Activated CD8-positive, alpha-beta memory T cell treated with anti-CD3 and anti-CD28 coated beads, Interleukin-2, amount 50 U/mL, for 48 hours (primary cell): ENCODE results near the gene LCN12.

Source experiments
- DNase-seq: peaks from one replicate; pipeline ENCODE4 v3.0.0-alpha.2; 2020

The LCN12 gene, protein sequence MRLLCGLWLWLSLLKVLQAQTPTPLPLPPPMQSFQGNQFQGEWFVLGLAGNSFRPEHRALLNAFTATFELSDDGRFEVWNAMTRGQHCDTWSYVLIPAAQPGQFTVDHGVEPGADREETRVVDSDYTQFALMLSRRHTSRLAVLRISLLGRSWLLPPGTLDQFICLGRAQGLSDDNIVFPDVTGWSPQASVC

DNA sequence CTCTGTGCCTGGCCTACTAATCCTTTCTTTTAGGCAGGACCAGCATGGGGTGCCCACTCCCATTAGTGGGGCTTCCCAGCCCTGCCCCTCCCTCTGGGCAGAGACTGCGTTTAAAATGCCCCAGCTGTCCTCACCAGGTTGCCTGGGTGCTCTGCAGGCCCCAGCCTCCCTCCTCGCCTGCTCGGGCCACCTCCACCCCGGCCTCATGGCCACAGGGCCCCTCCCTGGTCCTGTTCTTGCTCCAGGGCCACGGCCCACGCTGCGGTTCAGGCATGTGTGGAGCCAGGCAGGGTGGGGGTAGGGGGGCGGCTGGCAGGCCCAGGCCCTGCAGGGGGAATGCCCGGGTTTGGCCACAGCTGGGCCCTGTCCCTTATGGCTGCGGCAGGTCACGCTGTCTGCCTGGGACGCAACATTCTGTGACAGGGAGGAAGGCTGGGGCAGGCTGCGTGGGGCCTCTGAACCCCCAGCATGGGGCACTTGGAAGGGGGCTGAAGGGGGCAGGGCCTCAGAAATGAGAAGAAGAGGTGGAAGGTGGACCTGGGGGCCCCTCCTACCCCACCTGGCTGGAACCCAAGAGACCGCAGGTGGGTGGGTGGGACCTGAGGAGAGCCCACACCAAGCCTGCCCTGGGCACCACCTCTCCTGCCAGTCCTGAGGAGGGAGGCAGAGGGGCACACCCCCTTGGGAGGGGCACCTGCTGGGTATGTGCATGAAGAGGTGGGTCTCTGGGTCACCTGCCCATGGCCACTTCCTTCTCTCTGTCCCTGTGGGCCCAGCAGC is at the start of gene LCN12:
Gene LCN12, plus strand, starts transcription at position 733 of the 780 bp plus-strand sequence. CDS start 55 bp downstream, outside the sequence.
- no peak for DNase-seq

DNA sequence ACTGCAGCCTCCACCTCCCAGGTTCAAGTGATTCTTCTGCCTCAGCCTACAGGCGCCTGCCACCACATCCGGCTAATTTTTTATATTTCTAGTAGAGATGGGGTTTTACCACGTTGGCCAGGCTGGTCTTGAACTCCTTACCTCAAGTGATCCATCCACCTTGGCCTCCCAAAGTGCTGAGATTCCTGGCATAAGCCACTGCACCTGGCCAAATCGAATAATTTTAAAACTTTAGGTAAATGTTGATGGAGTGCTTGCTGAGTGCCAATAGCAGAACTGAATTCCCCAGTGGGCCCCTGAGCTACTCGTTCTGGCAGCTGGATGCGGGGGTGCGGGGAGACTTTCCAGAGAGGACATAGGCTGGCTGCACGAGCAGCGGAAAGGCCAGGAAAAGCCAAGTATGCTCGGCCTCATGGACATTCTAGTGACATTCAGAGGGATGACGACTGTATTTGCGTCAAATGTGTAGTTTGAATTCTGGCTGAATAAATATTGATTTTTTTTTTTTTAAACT is 49.0 kb upstream of the LCN12 start:
- DNase-seq = no peak

DNA sequence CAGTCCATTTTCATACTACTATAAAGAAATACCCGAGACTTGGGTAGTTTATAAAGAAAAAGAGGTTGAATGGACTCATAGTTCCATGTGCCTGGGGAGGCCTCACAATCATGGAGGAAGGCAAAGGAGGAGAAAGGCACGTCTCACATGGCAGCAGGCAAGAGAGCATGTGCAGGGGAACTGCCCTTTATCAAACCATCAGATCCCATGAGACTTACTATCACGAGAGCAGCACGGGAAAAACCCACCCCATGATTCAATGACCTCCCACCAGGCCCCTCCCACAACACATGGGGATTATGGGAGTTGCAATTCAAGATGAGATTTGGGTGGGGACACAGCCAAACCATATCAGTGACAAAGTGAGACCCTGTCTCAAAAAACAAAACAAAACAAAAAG is 45.8 kb upstream of the LCN12 start:
- DNase-seq = no peak

DNA sequence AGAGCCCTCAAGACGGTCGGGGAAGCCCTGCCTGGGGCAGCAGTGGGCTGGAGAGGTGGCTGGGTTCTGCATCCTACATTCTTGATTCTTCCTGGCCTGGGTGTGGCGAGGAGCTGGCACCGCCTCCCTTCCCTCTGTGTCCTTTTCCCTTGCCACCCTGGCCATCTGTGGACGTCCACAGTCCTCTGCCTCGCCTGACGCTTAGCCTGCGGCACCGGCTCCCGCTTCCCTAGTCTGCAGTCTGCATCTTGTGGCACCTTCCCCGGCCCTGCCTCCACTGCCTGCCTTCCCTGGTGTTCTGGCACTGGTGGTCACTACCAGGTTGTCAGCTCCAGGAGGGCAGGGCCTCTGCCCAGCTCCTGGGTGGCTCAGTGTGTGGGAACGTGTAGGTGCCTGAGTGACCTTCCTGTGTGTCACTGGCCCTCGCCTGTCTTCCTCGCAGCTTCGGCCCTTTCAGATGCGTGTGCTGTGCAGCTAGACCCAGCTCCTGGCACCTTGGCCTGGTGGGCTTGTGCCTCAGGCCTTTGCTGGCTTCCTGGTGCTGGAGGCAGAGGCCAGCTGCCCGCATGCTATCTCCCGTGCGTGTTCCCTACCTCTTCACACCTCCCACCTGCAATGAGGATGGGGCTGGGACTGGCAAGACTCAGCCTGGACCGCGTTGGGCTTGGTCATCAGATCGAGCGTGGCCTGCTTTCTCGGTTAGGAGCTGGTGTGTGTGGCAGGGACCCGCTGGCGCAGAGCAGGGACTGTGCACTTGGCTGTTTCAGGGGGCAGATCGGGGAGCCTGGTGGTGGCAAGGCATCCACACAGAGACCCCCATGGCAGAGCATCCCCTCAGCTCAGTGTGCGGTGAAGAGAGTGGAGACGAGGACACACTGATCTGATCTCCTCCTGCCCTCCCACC is 44.8 kb upstream of the LCN12 start:
- DNase-seq = no peak

DNA sequence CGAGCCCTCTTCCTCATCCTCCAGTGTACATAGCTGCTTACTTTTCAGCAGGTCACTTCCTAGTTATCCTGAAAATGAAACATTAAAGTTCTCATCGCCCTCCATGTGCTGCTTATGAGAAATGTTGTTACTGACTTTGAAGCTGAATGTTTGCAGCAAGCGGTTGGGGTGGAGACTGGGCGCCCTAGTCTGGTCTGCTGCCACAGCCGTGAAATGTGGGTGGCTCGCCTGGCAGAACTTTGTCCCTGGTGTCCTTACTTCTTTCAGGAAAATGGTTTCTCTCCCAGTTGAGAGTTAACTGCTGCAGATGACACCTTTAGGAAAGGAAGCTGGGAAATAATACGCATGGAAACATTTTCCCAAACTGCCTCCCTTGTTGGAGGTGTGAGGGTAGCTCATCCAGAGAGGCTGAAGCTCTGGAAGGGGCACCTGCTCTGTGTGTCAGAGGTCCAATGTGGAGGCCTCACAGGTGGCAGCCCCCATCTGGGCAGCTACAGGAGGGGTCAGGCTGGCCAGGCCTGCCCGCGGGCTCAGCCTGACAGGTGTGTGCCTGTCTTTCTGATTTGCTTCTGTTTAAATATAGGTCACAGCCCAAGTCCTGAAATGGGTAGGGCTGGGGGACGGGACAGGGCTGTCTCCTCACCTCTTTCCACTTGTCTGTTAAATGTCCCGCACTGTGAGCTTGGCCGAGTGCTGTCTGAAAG is 41.7 kb upstream of the LCN12 start:
- DNase-seq = no peak

DNA sequence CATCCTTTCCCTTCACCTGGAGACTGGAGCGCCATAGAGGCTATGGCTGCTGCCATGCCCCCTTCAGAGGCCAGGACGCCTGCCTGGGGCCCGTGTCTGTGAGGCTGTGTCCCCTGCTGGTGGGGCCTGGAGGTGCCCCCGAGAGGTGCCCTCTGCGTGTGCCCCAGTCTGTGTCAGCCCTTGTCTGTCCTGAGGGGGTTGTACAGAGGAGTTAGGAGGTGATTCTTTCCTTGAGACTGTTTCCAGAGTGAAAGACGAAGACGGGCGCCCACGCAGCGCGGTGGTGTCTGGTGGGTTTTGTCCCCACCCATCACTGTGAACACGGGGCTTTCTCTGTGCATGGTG is 41.2 kb upstream of the LCN12 start:
- no peak for DNase-seq

DNA sequence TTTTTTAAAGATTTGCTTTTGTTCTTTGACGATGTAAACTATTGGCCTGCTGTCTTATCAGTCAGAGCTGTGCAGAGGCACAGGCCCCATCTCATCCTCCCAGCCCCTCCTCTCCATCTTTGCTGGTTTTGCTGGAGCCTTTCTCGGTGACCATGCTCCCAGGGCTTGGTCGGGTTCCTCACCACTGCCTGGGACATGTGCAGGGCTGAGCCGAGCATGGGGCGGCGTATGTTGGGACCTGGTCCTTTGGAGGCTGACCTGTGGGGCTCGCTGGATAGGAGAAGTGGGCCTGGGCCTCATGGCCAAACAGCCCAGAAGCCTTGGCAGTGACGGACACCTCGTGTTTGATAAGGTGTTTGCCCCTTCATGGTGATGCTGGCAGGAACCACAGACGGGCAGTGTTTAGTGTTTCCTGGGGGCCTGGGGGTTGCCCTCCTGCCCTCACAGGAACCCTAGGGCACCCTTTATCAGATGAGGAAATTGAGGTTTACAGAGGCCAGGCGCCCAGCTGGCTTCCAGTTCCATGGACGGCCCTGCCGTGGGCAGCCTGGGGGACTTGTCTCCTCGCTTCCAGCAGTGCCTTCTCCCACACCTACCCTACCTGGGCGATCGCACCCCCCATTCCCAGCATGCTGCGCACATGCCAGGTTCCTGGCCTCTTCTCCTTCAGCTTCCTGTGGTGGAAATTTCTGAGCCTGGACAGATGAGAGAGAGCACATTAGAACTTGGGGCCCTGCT is 38.2 kb upstream of the LCN12 start:
- DNase-seq = no peak

DNA sequence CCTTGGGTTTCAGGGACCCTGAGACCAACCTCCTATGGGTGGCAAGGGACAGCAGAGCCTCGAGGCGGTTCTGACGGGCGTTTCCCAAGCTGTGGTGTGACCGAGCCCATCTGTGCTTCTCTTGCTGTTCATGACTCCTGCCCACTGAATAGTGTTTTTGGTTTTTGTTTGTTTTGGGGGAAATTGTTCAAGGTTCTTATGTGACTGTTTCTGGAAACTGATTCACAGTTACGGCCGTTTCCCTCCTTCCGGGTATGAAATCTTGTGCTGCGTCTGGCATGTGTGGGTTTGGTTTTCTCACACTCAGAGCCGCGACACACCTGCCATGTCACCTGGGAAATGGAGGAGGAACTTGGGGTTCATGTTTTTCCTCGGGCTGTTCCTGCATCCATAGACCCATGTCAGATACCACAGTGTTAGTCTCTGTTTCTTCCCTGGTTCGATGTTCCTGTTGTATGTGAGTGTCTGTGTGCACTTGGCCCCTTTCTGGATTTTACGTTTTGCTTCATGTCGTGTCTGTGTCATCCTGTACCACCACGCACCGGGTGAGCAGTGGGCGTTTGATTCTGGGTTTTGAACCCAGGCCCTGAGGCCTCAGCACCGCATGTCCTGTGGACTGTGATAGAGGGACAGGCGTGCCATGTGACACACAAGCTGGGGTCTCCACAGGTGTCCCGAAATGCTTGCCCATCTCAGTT is 36.3 kb upstream of the LCN12 start:
- no peak for DNase-seq

DNA sequence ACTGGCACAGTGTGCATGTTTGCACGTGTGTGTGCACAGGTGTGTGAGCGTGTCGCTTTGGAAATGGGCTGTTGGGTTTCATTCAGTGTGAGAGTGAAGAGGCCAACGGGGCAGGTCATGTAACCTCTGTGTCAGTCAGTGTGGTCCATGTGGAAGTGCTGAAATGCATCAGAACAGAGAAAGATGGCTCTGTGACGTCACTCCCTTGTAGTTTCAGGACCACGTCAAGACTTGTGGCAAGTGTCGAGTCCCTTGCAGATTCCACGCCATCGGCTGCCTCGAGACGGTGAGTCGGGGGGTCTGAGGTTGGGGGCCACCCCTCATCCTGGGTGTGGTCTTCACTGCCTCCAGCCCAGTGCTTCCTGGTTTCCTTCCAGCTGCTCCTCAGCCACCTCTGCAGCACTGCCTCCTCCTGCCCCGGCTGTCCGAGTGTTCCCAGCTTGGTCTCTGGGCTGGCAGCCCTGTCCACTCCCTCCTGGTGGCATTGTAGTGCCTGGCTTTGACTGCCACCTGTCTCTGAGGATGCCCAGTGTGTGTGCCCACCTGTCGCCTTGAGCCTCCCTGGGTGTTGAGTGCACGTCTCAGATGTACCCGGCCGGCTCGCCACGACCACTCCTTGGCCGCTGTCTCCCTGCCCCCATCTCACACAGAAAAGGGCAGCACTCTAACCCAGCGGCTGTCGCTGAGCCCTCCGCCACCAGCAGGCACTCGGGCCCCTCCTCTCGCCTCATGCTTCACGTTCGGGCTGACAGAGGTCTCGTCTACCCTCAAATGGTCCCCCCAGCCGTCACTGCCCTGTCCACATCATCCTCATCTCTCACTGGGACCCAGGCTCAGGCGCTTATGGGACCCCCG is 35.5 kb upstream of the LCN12 start:
- no peak for DNase-seq

DNA sequence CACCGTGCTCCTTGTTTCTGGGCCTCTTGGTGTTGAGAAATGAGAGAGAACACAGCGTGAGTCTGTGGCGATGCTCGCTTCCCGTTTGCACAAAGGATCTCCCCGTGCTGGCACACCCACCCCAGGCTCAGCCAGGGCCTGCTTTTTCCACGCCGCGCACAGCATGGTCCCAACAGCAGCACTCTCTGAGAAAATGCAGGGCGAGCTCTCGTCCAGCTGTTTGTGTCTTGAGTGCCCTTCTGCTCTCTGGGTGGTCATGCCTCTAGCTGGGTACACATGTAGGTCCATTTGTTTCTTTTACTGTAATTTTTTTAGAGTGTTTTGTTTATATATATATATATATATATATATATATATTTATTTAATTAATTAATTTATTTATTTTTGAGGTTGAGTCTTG is 34.2 kb upstream of the LCN12 start:
- DNase-seq = no peak

DNA sequence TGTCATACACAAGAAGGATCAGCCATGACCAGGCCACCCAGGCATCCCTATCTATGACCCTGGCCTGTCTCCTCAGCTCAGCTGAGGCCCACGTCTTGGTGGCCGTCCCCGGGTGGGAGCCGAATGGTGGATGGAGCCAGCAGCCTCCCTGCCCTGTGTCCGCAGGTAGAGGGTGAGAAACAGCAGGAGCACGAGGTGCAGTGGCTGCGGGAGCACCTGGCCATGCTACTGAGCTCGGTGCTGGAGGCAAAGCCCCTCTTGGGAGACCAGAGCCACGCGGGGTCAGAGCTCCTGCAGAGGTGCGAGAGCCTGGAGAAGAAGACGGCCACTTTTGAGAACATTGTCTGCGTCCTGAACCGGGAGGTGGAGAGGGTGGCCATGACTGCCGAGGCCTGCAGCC is 32.0 kb upstream of the LCN12 start:
- no peak for DNase-seq

DNA sequence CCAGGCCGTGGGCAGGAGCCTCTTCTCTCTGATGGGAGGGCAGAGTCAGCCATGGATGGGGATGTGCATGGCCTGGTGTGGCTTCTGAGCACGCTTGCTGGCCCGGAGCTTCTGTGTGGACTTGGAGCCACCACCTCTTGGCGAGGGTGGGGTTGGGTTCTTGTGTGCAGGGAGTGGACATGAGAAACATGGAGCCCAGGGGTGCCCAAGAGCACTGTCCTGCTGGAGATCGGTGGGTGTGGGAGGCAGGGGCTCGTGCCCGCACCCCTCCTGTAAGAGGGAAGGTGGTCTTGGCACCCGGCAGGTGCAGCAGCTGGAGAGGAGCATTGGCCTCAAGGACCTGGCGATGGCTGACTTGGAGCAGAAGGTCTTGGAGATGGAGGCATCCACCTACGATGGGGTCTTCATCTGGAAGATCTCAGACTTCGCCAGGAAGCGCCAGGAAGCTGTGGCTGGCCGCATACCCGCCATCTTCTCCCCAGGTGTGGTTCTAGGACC is 31.3 kb upstream of the LCN12 start:
- DNase-seq = no peak

DNA sequence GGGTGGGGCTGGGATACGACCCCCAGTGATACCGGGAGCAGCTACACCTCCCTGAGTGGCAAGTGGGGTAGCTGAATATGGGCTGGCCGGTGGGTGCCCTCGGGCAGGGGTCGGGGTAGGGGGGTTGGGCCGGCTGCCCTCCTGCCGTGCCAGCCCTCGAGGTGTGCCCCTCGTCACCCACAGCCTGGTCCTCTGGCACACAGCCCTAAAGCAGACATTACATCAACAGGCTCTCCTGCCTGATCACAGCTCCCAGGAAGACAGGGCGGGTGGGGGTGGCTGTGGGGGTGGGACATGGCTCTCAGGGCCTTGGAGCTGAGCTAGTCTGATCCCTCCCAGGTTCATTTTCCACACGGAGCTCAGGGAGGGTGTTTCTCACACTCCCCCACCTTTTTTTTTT is 30.8 kb upstream of the LCN12 start:
- DNase-seq = no peak

DNA sequence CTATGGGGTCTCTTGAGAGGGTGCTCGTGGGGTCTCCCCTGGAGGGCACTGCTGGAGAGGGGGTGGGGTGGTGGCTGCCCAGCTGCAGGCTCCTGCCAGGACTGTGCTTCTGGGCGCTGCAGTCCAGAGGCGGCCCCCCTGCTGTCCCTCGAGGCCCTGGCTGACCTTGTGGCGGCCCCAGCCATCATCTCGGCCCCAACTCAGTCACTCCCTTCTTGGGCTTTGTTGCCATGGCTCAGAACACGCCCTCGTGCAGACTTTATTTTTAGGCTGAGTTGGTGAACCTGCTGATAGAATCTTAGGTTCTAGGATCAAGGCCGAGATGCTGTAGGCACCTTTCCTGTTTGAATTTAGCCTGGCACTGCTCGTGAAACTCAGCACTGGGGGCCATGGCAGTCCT is 30.4 kb upstream of the LCN12 start:
- DNase-seq = no peak

DNA sequence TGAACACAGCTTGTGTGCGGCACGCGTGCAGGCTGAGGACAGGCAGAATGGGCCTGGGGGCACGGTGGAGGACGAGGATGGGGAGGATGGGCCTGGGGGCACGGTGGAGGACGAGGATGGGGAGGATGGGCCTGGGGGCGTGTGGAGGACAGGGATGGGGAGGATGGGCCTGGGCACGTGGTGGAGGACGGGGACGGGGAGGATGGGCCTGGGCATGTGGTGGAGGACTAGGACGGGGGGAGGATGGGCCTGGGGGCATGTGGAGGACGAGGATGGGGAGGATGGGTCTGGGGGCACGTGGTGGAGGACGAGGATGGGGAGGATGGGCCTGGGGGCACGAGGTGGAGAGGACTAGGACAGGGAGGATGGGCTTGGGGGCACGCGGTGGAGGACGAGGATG is 29.5 kb upstream of the LCN12 start:
- no peak for DNase-seq

DNA sequence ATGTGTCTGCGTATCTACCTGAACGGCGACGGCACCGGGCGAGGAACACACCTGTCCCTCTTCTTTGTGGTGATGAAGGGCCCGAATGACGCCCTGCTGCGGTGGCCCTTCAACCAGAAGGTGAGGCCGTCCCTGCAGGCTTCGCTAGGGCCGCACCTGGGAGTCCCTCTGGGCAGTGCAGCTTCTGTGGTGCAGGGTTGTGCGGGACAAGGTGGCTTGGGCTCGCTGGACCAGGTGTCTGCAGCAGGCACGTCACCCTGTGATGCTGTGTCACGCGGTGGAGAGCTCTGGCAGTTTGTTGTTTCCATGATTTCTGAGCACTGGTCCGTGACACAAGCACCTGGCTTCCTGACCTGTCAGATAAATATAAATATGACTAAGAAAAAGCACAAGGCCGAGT is 28.2 kb upstream of the LCN12 start:
- DNase-seq = no peak

DNA sequence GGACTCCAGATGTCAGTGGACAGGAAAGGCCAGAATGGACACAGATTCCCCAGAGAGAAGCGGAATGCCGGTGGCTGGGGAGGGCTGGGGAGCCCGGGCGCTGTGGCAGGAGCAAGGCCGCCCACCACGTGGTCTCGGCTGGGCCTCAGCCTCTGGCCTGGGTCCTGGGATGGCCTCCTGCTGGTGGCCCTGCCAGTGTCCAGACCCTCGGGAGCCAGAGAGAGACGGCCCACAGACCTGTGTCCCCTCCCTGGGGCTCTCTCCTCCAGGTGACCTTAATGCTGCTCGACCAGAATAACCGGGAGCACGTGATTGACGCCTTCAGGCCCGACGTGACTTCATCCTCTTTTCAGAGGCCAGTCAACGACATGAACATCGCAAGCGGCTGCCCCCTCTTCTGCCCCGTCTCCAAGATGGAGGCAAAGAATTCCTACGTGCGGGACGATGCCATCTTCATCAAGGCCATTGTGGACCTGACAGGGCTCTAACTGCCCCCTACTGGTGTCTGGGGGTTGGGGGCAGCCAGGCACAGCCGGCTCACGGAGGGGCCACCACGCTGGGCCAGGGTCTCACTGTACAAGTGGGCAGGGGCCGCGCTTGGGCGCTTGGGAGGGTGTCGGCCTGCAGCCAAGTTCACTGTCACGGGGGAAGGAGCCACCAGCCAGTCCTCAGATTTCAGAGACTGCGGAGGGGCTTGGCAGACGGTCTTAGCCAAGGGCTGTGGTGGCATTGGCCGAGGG is 26.5 kb upstream of the LCN12 start:
- DNase-seq = no peak

DNA sequence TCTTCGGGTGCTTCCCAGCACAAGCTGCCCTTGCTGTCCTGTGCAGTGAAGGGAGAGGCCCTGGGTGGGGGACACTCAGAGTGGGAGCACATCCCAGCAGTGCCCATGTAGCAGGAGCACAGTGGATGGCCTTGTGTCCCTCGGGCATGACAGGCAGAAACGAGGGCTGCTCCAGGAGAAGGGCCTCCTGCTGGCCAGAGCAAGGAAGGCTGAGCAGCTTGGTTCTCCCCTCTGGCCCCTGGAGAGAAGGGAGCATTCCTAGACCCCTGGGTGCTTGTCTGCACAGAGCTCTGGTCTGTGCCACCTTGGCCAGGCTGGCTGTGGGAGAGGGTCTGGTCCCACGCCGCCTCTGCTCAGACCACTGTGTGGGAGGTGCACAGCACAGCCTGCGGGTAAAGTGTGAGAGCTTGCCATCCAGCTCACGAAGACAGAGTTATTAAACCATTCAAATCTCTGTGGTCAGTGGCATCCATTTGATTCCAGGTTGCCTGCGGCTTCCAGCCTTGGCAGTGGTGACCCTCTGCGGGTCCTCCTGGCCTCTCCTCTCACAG is 25.8 kb upstream of the LCN12 start:
- no peak for DNase-seq

DNA sequence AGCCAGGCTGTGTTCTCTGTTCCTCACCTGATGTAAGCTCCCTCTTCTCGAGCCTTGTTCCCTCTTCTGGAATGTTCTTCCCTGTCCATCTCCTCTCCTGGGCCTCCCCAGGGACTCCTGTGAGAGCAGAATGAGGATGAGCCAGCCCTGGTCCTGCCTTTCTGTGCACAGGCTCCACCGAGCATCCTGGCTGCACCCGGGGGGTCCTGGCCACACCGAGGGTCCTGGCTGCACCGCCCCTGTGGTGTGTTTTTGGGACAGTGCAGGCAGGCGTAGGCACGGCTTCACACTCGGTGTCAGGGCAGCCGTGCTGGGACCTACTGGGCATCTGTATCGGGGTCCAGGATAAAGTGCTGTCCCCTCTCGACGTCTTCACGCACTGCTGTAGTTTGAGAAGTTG is 25.3 kb upstream of the LCN12 start:
- no peak for DNase-seq
